NB4 (cell line): ENCODE results near the gene ASB5.
A peak's percentile ranks its signal among the peaks of the same experiment; 100 is the strongest.
"Not testable (repeated sequence)": the region's sequence is repeated elsewhere in the genome, so short reads cannot be mapped to it uniquely, and the experiment has no call there.

Experiments used
- DNase-seq: peaks from one replicate; pipeline ENCODE4 v3.0.0; 2010; ENCODE audit warnings: low read depth
- H3K4me3 ChIP-seq: one replicate; pipeline ENCODE4 v1.5.1; 2011; ENCODE audit warnings: mild to moderate bottlenecking, low read depth, low read length, moderate library complexity
- CTCF ChIP-seq: IDR thresholded peaks from one replicate; pipeline ENCODE4 v1.5.1; 2012; ENCODE audit warnings: low read depth, low read length
- MAX ChIP-seq: IDR thresholded peaks from 2 replicates; pipeline ENCODE4 v1.6.1; 2011; ENCODE audit warnings: low read depth, low read length
- MYC ChIP-seq: IDR thresholded peaks from 2 replicates; pipeline ENCODE4 v1.6.1; 2011; ENCODE audit warnings: low read depth, low read length
- POLR2A ChIP-seq: IDR thresholded peaks from 2 replicates; pipeline ENCODE4 v1.6.1; 2011; ENCODE audit warnings: mild to moderate bottlenecking; ENCODE audit not compliant: insufficient read length; ENCODE audit errors: extremely low read depth

ASB5 gene

GRCh38 chr4:176226736-176227135 is 42.3 kb downstream of the ASB5 start:
- no peak for DNase-seq
- no peak overlapping the region for H3K4me3 ChIP-seq
- TF ChIP-seq MAX, result no peak
- TF ChIP-seq CTCF, result no peak
- TF ChIP-seq MYC, result no peak
- no peak for TF ChIP-seq POLR2A

- no peak for DNase-seq
- TF ChIP-seq CTCF (no peak), MAX (no peak), MYC (no peak), POLR2A (no peak)
- H3K4me3 ChIP-seq, result no peak overlapping the region
These were observed 45.5 kb downstream of the ASB5 start for GRCh38 chr4:176223561-176223960.

GRCh38 chr4:176222149-176222548 is 46.9 kb downstream of the ASB5 start:
- no peak overlapping the region for H3K4me3 ChIP-seq
- DNase-seq, result no peak
- TF ChIP-seq POLR2A (no peak), CTCF (no peak), MYC (no peak)

GRCh38 chr4:176217510-176217909 is 51.5 kb downstream of the ASB5 start:
- DNase-seq, result no peak
- H3K4me3 ChIP-seq, result no peak overlapping the region
- TF ChIP-seq POLR2A, result no peak
- no peak for TF ChIP-seq CTCF
- TF ChIP-seq MAX, result no peak
- no peak for TF ChIP-seq MYC

- H3K4me3 ChIP-seq, result not testable (repeated sequence)
- peak; percentile 11 for DNase-seq
These were observed 56.7 kb downstream of the ASB5 start for GRCh38 chr4:176212351-176212750.

GRCh38 chr4:176210579-176211296 is 58.3 kb downstream of the ASB5 start:
- no peak for DNase-seq
- H3K4me3 ChIP-seq, result no peak overlapping the region
- TF ChIP-seq MYC (no peak), MAX (no peak), POLR2A (no peak), CTCF (no peak)
